GM18511 (cell line): Measurements from ENCODE around the gene ITGB1BP2.
"Not testable (repeated sequence)": the region's sequence is repeated elsewhere in the genome, so short reads cannot be mapped to it uniquely, and the experiment has no call there.

Experiments
- ATAC-seq: cut with Tn5 transposase; IDR thresholded peaks from one replicate; pipeline ENCODE4 v1.9.1; 2021; ENCODE audit warnings: mild to moderate bottlenecking, moderate library complexity; ENCODE audit not compliant: unreplicated experiment

The ITGB1BP2 gene

GRCh38 chrX:71301195-71301924 is at the start of gene ITGB1BP2:
ITGB1BP2 (plus strand) TSS chrX:71301750; CDS start chrX:71301807, 57 bp downstream.
- no peak for ATAC-seq

DNA sequence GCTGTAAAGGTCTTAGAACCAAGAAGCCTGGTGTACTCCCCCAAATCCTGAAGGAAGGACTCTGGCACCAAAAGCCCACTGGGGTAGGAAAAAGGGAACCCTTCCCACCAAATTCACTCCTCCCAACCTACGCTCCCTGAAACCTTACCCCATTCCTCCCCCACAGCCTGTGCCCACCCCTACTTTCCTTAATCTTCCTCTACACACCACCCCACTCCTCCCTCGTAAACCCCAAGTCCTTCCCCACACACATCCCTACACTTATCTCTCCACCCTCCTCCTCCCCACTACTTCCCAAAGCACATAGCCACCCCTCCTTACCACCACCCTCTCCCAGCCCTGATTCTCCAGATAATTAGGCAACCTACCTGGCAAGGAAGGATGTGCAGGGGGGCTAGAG is 49.3 kb upstream of the ITGB1BP2 start:
- no peak for ATAC-seq

GRCh38 chrX:71253253-71254091 is 48.1 kb upstream of the ITGB1BP2 start:
- ATAC-seq: no peak

DNA sequence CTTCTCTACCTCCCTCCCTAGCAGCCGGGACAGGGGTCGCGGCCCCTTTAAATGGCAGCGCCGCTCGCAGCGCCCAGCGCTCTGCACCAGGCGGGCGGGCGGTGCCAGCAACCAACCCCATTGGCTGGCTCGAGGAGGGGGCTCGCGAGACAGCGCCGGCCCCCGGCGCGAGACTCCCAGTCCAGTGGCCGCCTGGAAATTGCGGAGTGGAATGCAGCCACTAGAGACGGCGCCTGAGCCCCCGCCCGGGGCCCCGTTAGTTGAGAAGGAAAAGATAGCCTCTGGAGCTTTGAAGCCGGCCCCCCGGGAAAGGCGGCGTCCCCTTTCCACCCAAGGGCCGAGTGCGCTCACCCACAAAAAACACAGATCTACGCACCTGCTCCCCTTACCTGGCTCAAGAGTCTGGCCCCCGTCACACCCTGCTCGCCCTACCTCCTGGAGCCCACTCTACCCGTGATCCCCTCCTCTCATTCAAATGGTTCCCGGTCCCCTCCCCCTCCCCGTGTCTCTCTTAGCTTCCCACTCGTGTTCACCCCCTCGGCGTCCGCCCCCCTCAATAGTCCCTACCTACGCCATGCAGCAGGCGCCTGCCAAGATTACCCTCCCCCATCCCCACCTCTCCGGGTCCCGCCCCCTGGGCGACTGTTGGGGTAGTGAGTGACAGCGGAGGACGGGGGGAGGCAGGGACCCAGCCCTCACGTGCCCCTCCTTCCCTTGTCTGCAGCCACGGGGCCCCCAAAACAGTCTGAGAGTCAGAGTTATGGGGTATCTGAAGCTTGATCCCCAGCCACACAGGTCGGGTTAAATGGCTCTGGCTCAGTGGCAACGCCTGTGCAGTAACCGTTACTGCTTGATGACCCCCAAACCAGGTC is 47.2 kb upstream of the ITGB1BP2 start, which contains the start of gene ZMYM3:
Gene ZMYM3 (minus strand): TSS at position 49 of the 872 bp plus-strand sequence. CDS start 885 bp downstream, outside the sequence.
- peak; percentile 82 for ATAC-seq

GRCh38 chrX:71256051-71256450 is 45.5 kb upstream of the ITGB1BP2 start:
- ATAC-seq: no peak

DNA sequence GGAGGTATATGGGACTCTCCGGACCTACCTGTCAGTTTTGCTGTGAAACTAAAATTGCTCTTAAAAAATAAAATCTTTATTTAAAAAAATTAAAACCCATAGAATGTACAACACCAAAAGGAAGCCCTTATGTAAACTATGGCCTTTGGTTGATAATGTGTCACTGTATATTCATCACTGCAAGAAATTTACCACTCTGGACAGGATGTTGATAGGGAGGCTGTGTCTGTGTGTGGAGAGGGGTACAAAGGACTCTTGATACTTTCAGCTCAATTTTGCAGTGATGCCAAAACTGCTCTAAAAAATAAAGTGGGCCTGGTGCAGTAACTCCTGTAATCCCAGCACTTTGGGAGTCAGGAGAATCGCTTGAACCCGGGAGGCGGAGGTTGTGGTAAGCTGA is 44.7 kb upstream of the ITGB1BP2 start:
- ATAC-seq: no peak

DNA sequence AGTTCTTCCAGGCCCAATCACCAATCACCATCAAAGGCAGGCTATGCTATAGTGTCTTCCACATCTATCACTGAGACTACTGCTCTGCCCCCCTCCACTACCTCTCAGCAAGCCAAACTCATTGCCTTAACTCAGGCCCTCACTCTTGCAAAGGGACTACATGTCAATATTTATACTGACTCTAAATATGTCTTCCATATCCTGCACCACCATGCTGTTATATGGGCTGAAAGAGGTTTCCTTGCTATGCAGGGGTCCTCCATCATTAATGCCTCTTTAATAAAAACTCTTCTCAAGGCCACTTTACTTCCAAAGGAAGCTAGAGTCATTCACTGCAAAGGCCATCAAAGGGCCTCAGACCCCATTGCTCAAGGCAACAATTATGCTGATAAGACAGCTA is 32.9 kb upstream of the ITGB1BP2 start:
- ATAC-seq: not testable (repeated sequence)

GRCh38 chrX:71269801-71270395 is 31.7 kb upstream of the ITGB1BP2 start:
- no peak for ATAC-seq

DNA sequence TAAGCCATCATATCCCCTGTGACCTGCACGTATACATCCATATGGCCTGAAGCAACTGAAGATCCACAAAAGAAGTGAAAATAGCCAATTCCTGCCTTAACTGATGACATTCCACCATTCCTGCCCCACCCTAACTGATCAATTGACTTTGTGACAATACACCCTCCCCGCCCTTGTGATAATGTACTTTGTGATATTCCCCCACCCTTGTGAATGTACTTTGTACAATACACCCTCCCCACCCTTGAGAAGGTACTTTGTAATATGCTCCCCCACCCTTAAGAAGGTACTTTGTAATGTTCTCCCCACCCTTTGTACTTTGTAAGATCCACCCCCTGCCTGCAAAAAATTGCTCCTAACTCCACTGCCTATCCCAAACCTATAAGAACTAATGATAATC is 29.2 kb upstream of the ITGB1BP2 start:
- not testable (repeated sequence) for ATAC-seq

DNA sequence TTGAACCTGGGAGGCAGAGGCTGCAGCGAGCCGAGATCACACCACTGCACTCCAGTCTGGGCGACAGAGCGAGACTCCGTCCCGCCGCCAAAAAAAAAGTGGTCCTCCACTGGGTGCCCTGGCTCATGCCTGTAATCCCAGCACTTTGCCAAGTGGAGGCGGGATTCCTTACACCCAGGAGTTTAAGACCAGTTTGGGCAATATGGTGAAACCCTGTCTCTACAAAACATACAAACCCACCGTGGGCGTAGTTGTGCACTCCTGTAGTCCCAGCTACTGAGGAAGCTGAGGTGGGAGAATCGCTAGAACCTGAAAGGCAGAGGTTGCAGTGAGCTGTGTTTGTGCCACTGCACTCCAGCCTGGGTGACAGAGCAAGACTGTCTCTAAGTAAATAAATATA is 20.2 kb upstream of the ITGB1BP2 start:
- ATAC-seq: not testable (repeated sequence)

DNA sequence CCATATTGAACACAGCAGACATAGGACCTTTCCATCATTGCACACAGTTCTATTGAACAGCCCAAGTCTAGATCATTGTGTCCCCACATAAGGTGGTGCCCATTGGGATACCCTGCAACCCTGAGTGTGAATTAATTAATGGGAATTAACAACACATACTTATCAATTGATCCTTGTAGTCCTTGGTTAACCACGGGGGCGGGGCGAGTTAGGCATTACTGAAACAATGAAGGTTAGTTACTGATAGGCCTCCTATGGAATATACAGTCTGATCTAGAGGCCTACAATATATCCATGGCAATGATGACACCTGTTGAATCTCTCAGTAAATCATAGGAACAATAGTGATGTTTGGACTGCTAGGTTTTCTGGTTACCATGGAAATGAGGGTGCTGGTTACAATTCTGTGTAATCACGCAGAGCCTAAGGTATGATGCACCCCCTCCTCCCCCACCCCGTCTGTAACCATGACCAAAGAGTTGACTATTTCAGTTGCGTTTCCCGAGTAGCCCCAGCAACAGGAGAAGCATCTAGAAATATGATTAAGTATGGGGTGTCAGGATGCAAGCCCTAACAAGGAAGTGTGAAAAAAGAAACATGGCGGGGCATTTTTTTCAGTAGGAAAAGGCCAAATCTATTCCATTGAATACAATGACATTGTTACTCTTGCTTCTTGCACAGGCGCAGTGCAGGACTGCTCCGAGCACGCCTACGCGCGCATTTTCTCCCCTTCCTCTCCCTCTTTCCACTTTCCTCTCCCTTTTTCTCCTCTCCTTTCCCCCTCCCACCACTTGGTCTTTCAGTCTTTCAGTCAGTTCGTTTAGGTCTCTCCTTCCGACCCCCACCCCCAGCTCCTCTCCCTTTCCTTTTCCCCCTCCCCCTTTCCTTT is 18.8 kb upstream of the ITGB1BP2 start:
- ATAC-seq: peak; percentile 58

DNA sequence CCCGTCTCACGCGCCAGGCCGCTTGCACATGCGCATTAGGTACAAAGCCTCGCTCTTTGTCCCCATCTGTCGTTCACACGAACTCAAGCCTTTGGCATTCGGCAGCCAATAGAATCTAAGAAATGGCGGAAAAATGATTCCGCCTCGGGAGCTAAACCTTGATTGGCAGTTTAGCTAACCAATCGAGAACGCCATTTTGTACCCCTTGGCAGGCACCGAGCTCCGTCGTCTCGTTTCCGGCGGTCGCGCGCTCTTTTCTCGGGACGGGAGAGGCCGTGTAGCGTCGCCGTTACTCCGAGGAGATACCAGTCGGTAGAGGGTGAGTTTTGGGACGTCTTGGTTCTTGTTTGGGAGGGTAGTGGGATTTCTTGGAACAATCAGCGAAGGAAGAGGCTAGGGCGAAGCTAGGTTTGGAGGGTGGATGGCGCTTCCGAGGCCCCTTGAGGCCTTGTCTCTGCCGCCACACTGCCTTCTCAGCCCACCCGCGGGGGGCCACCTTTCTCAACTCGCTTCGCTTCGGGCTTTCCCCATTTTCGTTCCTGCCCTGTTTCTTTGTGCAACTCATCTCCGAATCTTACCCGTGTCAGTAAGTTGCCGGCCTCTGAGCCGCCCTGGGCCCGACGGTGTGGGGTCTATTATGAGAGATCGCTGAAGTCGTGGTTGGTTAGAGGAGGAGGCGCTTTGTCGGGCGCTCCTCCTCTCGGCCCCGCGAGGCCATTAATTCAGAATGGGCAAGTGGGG is 18.0 kb upstream of the ITGB1BP2 start, which contains the start of gene NONO:
Gene NONO (plus strand): TSS at position 233 of the 741 bp plus-strand sequence. CDS start 7,003 bp downstream, outside the sequence.
- peak; percentile 86 for ATAC-seq

DNA sequence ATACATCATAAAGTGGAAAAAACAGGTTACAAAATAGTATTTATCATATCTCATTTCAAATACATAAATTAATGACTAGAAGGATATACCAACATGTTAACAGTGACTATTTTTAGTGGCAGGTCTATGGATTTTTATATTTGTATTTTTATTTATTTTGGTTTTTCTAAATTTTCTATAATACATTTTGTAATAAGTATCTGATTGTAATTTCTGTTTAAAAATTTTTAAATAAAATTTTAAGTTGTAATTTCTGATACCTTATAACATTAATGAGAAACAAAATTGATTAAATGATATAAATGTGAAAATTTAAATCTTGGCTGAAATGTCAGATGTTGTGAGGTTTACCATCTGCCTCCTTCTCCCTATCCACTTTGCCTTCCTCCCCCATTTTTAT is 15.6 kb upstream of the ITGB1BP2 start:
- no peak for ATAC-seq

- no peak for ATAC-seq
These were observed 10.2 kb upstream of the ITGB1BP2 start for GRCh38 chrX:71291381-71291780.

DNA sequence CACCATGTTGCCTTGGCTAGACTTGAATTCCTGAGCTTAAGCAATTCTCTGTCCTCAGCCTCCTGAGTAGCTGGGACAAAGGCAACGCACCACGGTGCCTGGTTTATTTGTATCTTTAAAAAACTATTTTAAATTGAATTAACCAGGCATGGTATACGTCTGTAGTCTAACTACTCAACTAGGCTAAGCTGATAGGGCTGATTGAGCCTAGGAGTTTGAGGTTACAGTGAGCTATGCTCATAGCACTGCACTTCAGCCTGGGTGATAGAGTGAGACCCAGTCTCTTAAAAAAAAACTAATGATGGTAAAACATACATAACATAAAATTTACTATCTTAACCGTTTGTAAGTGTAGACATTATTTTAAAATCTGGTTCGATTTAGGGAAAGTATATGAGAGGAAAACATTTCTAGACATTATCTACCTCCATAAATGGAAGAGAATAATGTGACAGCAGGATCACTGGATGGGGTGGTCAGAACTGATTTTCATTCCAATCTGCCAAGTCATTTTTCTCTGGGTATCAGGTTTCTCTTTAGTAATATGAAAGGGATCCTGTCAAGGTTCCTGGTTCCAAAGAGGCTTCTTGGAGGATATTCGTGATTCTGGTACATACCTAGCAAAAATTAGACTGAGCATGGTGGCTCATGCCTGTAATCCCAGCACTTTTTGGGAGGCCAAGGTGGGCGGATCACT is 8.7 kb upstream of the ITGB1BP2 start:
- no peak for ATAC-seq

DNA sequence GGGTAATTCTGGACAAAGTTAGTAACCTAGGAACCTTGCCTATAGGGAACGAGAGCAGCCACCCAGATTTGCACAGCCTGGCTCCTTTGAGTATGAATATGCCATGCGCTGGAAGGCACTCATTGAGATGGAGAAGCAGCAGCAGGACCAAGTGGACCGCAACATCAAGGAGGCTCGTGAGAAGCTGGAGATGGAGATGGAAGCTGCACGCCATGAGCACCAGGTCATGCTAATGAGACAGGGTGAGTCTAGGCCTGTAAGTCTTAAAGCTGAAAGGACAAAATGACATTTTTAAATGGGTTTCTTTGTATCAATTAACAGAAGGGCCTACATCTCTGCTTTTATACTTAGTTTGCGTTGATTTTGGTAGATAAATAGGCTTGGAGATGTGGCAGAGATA is 4.7 kb upstream of the ITGB1BP2 start:
- ATAC-seq: no peak

DNA sequence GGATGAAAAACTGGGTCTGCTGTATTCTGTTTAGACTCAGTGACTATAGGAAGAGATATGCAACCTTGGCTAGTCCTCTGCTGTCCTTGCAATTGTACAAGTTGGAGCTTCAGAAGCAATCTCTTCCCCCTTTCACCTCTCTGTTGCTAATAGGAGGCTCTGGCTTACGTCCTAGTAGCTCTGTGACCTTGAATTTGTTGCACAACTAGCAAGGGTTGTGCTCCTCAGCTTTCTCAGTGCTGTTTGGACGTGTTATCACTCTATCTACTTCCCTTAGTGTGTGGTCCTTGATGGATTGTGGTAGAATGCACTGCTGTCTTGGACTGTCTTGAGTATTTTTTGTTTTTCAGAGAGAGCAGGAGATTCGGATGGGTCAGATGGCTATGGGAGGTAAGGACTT is 3.4 kb upstream of the ITGB1BP2 start:
- no peak for ATAC-seq

GRCh38 chrX:71300064-71300463 is 1.5 kb upstream of the ITGB1BP2 start:
- ATAC-seq: not testable (repeated sequence)
